NCI-H82 (cell line): ENCODE data around the gene MYRIP.
"Not testable (repeated sequence)": the region's sequence is repeated elsewhere in the genome, so short reads cannot be mapped to it uniquely, and the experiment has no call there.

Experiments
- DNase-seq: peaks from one replicate; lab custom pipeline; 2025; lab: John Stamatoyannopoulos, UW

MYRIP gene

GRCh38 chr3:40129981-40130380 lies 320.6 kb downstream of the MYRIP start:
- DNase-seq, result no peak

DNA sequence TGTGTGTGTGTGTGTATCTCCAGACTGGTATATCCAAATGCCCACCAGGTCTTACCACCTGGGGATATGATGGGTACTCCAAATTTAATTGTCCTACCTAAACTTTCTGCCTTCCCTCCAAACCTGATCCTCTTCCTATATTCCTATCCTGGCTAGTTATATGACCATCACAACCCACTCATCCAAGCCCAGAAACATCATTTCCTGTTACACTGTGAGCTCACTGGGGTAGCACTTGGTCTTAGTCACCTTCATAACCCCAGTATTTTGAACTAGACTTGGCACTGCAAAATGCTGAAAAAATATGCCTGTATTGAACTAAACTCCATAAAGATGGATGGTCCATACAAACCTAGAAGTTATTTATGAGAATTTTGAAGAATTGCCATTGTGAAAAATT lies 321.3 kb downstream of the MYRIP start:
- no peak for DNase-seq

- not testable (repeated sequence) for DNase-seq
These were observed 324.6 kb downstream of the MYRIP start for GRCh38 chr3:40133886-40134575.

- DNase-seq, result no peak
These were observed 328.3 kb downstream of the MYRIP start for GRCh38 chr3:40137591-40138295.

DNA sequence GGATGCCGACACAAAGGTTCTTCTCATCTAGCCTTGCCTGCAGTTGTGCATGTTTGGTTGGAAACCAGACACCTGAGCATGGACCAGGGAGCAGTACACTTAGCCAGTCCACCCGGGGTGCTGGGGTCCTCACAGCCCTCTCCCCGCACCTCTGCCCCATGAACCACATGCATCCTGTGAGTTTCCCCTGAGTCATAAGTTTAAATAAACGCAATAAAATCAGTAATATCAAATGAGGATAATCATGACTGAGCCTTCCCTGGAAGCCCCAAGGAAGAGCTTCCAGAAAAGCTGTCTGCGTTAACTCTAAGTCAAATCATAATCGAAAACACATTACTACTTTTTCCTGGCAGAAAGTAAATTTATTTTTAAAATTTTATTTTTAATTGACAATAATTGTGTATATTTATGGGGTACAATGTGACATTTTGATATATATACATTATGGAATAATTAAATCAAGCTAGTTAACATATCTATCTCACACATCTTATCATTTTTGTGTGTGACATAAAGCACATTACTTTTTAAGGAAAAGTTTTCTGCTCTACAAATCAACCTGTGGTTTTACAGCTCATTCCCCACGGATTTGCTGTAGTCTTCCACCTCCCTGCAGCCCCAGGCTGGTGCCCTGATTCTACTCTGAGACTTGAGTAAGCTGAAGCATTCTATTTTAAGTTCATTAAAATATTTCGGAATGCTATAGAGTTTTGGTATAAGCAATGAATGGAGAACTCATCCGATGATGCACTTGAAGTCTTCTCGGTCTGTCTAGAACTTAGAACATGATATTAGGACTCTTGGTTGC lies 334.1 kb downstream of the MYRIP start:
- DNase-seq, result no peak

- DNase-seq, result no peak
These were observed 339.4 kb downstream of the MYRIP start for GRCh38 chr3:40148827-40149226.

DNA sequence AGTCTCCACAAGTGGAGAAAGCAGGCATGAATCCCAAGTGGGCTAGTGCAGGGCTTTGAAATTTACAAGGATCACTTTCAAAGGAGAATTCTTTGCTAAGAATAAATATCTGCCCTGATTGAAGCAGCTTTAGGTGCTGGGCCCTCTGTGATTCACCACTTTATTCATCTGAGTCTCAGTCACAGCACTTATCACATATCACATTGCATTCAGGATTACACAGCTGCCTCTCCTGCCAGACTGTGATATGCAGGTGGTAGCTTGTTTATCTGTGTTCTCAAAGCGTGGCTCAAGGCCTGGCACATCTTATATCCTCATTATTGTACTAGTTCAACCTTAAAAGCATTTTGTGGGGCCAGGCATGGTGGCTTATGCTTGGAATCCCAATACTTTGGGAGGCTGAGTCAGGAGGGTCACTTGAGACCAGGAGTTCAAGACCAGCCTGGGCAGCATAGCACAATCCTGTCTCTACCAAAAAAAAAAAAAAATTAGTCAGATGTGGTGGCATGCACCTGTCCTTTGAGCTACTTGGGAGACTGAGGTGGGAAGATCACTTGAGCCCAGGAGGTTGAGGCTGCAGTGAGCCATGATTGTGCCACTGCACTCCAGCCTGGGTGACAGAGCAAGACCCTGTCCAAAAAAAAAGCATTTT lies 343.2 kb downstream of the MYRIP start:
- no peak for DNase-seq

DNA sequence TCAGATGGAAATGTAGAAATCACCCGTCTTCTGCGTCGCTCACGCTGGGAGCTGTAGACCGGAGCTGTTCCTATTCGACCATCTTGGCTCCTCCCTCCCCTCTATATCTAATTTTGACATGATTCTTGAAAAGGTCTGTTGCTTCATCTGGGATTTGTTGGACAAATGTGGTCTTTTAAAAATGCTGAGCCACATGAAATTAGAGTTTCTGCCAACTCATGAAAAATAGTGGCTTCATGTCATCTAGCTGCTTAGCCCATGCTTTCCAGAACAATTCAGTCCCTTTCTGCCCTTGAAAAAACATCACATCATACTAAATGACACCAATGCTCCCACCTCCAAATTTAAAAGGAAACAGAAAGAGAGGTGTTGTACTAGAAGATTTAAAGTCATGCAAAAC lies 351.5 kb downstream of the MYRIP start:
- no peak for DNase-seq

DNA sequence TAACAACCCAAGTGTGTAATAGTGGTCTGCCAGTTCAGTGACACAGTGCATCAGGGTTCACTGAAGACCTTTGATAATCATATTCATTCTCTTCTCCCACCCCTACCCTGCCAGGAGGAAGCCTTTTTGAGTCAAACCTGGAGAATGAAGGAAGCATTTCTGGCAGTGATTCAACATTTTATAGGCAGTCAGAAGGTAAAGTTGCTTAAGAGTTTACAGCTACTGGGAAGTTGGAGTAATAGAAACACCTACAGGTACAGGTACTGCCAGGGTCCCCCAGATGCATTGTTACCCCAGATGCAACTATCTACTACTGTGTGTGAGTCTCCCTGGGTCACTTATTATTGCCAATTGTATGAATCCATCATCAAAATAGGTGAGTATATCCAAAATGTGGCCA lies 353.2 kb downstream of the MYRIP start:
- DNase-seq, result no peak

GRCh38 chr3:40166997-40167396 lies 357.6 kb downstream of the MYRIP start:
- no peak for DNase-seq

DNA sequence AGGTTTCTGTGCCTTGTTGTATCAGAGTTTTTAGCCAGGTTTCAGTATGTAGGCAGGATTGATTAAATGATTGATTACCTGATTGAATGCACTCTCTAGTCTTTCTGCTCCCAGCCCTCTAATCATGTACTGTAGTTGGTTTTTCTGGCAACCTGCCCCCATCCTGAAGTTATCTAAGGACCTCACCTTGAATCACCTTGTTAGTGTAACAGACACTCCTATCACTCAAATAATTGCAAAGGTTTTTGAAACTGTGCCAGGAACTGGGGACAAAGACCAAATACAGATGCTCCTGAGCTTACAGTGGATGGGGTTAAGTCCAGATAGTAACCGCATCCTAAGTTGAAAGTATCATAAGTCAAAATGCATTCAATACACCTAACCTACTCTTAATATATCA lies 358.5 kb downstream of the MYRIP start:
- DNase-seq, result no peak

- no peak for DNase-seq
These were observed 360.6 kb downstream of the MYRIP start for GRCh38 chr3:40169983-40170382.

DNA sequence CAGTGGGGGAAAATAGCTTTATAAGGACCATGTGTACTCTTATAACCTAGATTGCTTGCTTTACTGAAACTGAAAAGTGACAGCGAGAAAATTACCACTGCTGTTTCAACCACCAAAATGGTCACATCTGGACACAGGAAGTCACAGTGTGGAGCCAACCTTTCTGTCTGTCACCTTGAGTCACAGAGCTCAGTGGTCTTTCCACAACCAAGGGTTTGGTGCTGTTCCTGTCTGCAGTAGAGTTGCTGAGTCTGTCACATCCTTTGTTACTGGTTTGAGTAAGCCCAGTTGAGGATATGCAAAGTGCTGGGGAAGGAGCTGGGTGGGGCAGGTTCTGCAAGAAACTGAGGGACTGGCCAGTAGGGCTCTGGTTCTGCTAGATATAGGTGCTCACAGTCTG lies 361.0 kb downstream of the MYRIP start:
- no peak for DNase-seq

DNA sequence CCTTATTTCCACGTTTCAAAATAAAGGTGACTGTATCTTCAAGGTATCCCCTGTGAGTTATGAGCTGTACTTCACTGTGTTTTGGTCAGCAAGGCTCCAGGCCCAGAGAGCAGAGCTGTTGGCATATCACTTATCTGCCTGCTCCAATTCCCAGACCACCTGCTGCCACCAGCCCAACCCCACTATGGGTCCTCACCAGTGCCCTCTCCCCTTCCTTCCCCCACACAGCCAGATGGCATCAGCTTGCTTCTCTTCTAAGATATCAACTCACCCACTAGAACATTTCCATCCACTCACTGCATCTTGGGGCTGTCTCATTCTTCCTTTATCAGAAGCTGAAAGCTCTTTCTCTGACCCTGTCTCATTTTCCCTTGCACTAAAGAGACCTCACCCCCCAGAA lies 363.2 kb downstream of the MYRIP start:
- no peak for DNase-seq

- no peak for DNase-seq
These were observed 363.9 kb downstream of the MYRIP start for GRCh38 chr3:40173227-40173721.

DNA sequence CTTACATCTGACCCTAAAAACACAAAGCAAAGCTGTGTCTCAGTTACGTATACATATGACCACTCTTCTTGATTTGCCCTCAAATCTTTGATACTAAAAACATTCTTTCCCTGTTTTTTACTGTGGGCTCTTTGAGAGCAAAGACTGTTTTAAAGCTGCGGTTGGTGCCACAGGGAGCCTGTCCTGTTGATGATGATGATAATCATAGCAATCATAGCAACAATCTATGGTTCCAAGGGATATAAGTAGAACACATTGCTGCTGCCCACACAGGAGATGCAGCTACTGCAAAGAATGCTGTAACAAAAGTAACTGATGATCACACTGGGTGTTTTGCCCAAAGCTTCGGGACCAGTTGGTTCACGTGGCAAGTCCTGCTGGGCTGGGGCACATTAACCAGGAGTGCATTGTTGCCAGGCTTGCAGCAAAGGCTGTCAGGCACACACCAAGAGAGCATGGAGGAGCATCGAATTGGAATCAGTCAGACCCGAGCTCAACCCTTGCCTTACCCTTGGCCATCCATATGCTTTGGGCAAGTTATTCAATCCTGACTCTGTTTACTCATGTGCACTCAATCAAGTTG lies 368.7 kb downstream of the MYRIP start:
- no peak for DNase-seq

DNA sequence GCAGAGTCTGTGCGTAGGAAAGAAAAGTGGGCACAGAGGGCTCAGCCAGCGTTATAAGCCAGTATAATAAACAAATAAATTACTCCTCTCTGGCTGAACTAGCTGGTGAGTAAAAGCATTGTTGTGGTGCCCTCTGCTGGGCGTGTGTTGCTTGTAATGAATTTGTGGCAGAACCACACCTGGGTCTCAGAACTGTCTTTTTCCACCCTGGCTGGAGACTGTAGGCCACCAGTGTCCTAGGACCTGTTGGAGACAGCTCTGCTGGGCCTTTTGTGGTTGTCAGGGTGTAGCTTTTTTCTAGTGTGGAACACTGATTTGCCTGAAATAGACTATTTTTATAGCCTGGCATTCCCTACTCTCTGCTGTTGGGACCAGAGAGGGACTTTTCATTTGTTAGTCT lies 369.6 kb downstream of the MYRIP start:
- peak; percentile 71 for DNase-seq

GRCh38 chr3:40181182-40181581 lies 371.8 kb downstream of the MYRIP start:
- no peak for DNase-seq

DNA sequence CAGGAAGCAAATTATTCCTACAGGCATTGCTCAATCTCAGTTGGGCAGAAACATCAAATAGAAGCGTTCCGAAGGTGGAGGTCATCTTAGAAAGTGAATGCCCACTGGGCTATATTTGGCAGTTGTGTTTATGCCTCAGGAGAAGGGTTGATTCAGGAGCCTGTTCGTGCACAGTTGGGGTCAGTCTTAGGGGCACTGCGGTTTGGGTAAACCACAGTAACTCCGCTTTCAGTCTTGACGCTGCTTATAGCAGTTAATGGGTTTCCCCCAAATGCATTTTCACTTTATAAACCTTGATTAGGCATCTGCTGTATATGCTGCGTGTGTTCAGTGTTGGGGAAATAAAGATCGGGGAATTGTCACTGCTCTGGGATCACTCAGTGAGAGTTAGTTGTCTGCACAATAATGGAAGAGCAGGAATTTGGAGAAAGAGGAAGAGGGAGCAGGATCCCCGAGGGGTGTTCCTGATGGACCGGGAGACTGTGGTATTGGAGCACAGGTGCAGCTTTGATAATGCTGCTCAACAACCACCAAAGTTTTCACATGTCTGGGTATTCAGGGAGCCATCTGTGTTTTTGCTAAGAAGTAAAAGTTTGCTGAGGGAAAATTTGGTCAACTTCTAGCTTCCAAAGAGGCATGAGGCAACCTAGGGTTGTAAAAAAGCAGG lies 375.8 kb downstream of the MYRIP start:
- DNase-seq, result no peak

GRCh38 chr3:40186508-40186907 lies 377.1 kb downstream of the MYRIP start:
- no peak for DNase-seq

DNA sequence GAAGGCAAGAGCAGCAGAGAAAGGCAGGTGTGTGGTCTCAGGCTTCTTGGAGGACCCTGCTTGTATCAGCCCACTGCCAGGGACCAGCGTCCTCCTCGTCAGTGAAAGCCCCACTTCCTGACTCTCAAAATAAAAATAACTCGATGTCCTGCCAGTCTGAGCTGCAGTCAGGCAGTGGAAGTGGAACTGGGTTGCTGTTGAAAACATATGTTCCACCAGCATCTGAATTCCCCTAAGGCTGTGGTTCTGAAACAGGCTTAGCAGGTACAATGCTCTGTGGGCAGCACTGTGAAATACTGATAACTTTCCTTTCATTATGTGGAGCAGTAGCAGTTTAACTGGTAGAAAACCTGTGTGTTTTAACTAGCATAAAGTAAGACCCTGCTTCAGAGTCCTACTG lies 378.5 kb downstream of the MYRIP start:
- no peak for DNase-seq
